NCI-H1092 treated with DMSO at 0.1 percent for 48 hours (cell line): Measurements from ENCODE around the gene CRCP.
"Not testable (repeated sequence)": the region's sequence is repeated elsewhere in the genome, so short reads cannot be mapped to it uniquely, and the experiment has no call there.

Experiments
- DNase-seq: peaks from one replicate; lab custom pipeline; 2025; lab: John Stamatoyannopoulos, UW

Gene CRCP

DNA sequence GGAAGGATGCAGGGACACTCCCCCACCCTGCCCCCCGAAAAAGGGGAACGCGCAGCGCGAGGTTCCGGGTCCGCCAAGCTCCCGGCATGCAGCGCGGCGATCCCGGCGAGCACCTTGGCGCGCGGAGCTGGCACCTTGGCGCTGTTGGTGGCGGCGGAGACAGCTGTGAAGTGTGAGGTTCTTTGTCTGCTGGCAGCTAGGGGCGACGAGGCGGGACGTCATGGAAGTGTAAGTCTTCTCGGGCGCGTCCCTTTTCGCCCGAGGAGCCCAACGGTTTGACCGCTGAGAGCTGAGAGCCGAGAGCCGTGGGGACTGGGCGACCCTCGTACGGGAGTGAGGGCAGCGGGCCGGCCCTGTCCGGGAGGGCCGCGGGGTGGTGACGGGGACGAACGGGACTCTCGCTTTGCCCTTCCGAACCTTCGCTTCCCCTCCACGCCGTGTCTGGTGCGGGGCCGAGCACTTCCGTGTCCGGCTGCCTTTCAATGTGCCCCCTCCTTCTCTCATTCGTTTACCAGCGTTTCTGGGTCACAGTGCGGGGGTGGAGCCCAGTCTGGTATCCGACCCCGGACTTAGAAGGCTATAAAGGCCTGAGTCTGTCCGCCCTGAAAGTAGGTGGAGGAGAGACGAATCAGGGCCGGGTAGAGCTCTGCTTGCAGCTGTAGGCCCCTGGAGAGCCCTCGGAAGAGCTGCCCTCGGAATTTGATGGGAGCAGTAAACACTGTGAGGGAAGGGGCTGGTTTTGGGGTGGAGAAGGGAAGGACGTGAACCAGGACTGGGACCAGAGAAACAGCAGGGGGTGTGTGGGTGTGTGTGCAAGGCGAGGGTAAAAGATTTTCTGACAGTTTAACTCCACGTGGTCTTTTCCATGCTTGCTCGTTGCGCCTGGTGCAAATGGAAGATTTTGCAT is at the start of gene CRCP:
TSS of gene CRCP (plus strand) at position 105 of the 907 bp plus-strand sequence. CDS start at position 221, 116 bp downstream.
- DNase-seq, result peak; percentile 76

DNA sequence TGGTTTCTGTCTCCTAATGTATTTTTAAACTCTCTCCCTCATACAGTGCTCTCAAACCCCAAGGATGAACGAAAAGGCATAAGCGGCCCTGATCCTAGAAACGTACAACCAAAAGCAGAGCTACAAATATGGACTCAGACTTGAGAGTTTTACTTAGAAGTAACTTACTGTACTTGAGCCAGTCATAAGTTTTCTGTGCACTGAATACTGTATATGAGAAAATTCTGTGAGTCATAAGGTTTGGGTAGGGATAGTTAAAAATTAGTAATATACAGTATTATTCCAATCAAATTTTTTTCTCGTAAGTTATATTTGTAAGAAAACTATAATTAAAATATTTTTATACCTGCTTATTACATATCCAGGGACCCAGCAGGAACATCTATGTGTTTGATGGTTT is 44.9 kb upstream of the CRCP start:
- DNase-seq, result no peak

DNA sequence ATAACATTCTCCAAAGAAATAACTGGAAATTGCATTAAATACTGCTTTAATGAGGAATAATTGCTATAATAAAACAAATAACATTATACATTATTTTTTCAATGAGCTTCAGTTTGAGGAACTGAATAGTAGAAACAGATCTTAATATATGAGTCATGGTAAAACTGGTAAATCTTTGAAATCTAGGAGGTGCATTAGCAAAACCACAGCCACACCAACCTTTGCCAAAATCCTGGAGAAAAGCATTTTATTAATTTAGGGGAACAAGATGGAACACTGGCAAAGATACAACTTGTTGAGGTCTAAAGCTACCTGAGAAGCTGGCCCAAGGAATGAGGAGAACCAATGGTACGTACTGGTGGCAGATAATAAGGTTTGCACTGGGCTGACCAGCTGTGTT is 44.4 kb upstream of the CRCP start:
- no peak for DNase-seq

- not testable (repeated sequence) for DNase-seq
These were observed 42.4 kb upstream of the CRCP start for GRCh38 chr7:66072208-66072607.

GRCh38 chr7:66075590-66076461 is 38.8 kb upstream of the CRCP start, which contains the start of gene ASL:
TSS of gene ASL (plus strand) at chr7:66075819. CDS start at chr7:66076082, 263 bp downstream.
- peak; percentile 88 for DNase-seq

GRCh38 chr7:66076462-66077329 is 38.0 kb upstream of the CRCP start:
- DNase-seq, result no peak

DNA sequence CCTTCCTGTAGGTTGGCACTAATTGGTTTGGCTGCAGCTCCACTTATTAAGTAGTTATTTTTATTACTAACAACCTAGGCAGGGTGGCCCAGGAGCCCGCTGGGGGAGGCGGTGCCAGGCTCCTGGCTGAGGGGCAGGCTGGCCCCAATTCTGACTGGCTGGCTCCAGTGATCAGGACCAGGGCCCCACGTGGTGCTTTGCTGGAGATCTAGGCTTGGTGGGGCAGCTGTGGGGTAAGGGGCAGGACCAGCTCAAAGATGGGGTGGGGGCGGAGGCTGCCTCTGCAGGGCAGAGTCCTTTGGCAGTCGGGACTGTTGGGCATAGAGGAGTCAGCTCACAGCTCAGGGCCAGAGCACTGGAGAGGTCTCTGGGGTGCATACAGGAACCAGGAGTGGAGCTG is 36.6 kb upstream of the CRCP start:
- no peak for DNase-seq

DNA sequence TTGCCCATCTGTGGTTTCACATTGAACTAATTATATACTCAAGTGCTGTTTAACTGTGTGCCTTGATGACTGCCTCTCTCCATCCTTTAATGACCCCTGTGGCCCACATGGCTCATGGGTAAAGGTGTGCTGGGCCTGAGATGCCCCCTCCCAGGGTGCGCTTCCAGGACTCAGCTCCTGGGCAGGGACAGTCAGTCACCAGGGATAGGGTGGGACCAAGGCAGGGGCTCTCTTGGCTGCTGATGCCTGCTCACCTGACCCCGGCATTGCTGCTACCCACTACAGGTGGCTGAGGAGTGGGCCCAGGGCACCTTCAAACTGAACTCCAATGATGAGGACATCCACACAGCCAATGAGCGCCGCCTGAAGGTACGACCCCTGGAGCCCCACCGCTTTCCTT is 32.6 kb upstream of the CRCP start:
- DNase-seq, result no peak

DNA sequence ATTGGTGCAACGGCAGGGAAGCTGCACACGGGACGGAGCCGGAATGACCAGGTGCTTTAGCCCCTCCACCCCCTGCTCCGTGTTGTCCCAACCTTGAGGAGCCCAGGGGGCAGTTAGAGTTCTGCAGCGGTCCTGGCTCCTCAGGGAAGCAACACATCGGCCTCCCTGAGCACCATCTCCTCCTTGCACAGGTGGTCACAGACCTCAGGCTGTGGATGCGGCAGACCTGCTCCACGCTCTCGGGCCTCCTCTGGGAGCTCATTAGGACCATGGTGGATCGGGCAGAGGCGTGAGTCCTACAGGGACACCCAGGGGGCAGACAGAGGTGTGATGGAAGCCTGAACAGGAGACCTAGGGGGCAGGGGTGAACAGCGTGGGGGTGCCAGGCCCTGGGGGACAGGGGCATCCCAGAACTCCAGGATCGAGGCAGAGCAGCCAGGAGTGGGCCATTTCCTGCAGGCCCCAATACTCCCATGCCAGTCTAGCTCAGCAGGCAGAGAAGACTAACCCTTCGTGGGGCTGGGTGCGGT is 31.7 kb upstream of the CRCP start:
- DNase-seq, result no peak

GRCh38 chr7:66083677-66084076 is 31.0 kb upstream of the CRCP start:
- no peak for DNase-seq

DNA sequence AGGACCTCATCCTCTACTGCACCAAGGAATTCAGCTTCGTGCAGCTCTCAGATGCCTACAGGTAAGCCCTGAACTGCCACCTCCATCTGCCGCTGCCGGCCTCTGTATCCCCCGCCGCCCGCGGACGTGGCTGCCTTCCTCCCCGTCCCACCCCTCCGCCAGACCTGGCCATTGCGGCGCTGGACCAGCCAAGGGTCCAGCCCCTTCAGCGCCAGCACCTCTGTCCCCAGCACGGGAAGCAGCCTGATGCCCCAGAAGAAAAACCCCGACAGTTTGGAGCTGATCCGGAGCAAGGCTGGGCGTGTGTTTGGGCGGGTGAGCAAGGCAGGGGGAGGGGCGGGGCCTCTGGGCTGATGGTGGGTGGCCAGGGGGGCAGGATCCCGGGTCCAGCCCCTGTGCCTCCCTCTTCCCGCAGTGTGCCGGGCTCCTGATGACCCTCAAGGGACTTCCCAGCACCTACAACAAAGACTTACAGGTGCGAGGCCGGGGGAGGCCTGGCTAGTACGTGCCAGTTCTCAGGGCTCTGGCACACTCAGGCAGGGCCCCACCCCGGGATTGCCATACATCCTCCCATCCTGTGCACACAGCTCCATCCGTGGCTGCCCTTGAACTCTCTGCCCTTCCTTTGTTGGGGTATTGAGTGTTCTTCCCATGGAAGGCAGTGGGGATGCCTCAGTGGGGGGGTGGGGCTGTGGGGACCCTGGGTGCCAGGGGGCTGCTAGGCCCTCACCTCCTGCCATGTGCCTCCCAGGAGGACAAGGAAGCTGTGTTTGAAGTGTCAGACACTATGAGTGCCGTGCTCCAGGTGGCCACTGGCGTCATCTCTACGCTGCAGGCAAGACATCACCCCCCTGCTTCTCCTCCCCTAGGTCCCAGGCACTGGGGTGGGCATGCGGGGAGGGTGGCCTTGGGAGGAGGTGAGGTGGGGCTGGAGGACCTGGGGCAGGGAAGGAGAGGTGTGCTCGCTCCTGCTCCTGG is 25.5 kb upstream of the CRCP start:
- DNase-seq, result no peak

GRCh38 chr7:66092654-66093053 is 22.0 kb upstream of the CRCP start:
- no peak for DNase-seq

- DNase-seq, result no peak
These were observed 19.6 kb upstream of the CRCP start for GRCh38 chr7:66095010-66095409.

GRCh38 chr7:66099232-66099550 is 15.5 kb upstream of the CRCP start:
- DNase-seq, result no peak

DNA sequence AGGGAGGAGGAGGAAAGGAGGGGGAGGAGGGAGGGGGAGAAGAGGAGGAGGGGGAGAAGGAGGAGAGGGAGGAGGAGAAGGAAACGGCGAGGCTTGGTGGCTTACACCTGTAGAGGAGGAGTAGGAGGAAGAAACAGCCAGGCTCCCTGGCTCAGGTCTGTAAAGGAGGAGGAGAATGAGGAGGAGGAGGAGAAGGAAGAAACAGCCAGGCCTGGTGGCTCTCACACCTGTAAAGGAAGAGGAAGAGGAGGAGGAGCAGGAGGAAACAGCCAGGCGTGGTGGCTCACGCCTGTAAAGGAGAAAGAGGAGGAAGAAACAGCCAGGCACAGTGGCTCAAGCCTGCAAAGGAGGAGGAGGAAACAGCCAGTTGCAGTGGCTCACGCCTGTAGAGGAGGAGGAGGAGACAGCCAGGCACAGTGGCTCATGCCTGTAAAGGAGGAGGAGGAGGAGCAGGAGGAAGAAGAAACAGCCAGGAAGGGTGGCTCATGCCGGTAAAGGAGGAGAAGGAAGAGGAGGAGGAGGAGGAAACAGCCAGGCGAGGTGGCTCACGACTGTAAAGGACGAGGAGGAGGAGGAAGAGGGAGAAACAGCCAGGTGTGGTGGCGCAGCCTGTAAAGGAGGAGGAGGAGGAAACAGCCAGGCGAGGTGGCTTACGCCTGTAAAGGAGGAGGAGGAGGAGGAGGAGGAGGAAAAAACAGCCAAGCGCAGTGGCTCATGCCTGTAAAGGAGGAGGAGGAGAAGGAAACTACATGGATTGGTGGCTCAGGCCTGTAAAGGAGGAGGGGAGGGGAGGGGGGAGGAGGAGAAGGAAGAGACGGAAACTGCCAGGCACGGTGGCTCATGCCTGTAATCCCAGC is 14.9 kb upstream of the CRCP start:
- peak; percentile 32 for DNase-seq

DNA sequence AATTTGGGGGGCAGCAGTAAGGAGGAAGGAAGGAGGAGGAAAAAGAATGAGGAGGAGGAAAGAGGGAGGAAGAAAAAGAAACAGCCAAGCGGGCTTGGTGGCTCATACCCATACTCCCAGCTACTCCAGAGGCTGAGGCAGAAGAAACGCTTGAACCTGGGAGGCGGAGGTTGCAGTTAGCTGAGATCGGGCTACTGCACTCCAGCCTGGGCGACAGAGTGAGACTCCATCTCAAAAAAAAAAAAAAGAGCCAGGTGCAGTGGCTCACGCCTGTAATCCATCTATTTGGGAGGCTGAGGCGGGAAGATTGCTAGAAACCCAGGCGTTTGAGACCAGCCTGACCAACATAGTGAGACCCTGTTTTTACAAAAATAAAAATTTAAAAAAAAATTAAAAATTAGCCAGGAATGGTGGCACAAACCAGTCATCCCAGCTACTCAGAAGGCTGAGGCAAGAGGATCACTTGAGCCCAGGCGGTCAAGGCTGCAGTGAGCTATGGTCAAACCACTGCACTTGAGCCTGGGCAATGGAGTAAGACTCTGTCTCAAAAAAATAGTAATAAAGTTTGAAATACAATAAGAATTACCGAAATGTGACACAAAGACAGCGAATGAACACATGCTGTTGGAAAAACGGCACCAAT is 14.1 kb upstream of the CRCP start:
- DNase-seq, result no peak

- not testable (repeated sequence) for DNase-seq
These were observed 12.5 kb upstream of the CRCP start for GRCh38 chr7:66102168-66102567.

- DNase-seq, result not testable (repeated sequence)
These were observed 10.7 kb upstream of the CRCP start for GRCh38 chr7:66103994-66104393.

DNA sequence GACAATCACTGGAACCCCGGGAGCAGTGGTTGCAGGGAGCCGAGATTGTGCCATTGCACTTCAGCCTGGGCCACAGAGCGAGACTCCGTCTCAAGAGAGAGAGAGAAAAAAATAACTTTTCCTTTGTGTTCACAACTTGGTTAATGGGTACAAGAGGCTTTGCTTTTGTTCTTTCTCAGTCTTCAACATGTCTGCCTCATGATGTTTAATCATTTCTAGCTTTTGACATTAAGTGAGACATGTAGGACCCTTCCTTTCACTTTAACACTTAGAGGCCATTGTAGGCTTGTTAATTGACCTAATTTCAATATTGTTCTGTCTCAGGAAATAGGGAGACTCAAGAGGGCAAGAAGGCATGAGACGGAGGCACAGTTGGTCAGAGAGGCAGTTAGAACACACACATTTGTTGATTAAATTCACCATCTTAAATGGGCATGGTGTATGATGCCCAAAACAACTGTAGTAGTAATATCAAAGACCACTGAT is 9.3 kb upstream of the CRCP start:
- DNase-seq, result no peak
